ENCODE data around the gene SCMH1.
"Not testable (repeated sequence)": the region's sequence is repeated elsewhere in the genome, so short reads cannot be mapped to it uniquely, and the experiment has no call there.

SCMH1 gene

GRCh38 chr1:41268154-41268770 lies 26.2 kb upstream of the SCMH1 start:
- ATAC-seq (ENCODE audit: low read depth) (peak; percentile 76), DNase-seq (ENCODE audit: low spot score) (no peak)
- Histone ChIP-seq H3K27ac (ENCODE audit: poor library complexity, severe bottlenecking) (no peak overlapping the region), H3K4me3 (ENCODE audit: severe bottlenecking) (no peak overlapping the region), H3K9me3 (ENCODE audit: severe bottlenecking) (no peaks in the 10 kb centered on the region), H3K36me3 (ENCODE audit: low read depth) (no peaks in the 10 kb centered on the region), H3K4me1 (ENCODE audit: insufficient read depth, poor library complexity, severe bottlenecking) (no peaks in the 10 kb centered on the region), H3K27me3 (ENCODE audit: insufficient read depth, poor library complexity, severe bottlenecking) (no peaks in the 10 kb centered on the region)
- TF ChIP-seq CTCF (IDR thresholded peaks at IDR 0.05; ENCODE audit: poor library complexity, severe bottlenecking) = peak; percentile 98

- ATAC-seq (ENCODE audit: low read depth) (no peak), DNase-seq (ENCODE audit: low spot score) (no peak)
- Histone ChIP-seq H3K36me3 (ENCODE audit: low read depth) (no peaks in the 10 kb centered on the region), H3K4me3 (ENCODE audit: severe bottlenecking) (no peak overlapping the region), H3K4me1 (ENCODE audit: insufficient read depth, poor library complexity, severe bottlenecking) (no peaks in the 10 kb centered on the region), H3K27me3 (ENCODE audit: insufficient read depth, poor library complexity, severe bottlenecking) (no peaks in the 10 kb centered on the region), H3K9me3 (ENCODE audit: severe bottlenecking) (no peaks in the 10 kb centered on the region), H3K27ac (ENCODE audit: poor library complexity, severe bottlenecking) (no peak overlapping the region)
- TF ChIP-seq CTCF (IDR thresholded peaks at IDR 0.05; ENCODE audit: poor library complexity, severe bottlenecking) = no peak
Measured at GRCh38 chr1:41261926-41262618, 20.0 kb upstream of the SCMH1 start.

- Histone ChIP-seq H3K36me3 (ENCODE audit: low read depth) (no peaks in the 10 kb centered on the region), H3K27ac (ENCODE audit: poor library complexity, severe bottlenecking) (no peak overlapping the region), H3K4me1 (ENCODE audit: insufficient read depth, poor library complexity, severe bottlenecking) (peaks cover 7% of the 10 kb centered on the region), H3K9me3 (ENCODE audit: severe bottlenecking) (no peaks in the 10 kb centered on the region), H3K4me3 (ENCODE audit: severe bottlenecking) (no peak overlapping the region), H3K27me3 (ENCODE audit: insufficient read depth, poor library complexity, severe bottlenecking) (no peaks in the 10 kb centered on the region)
- TF ChIP-seq CTCF (IDR thresholded peaks at IDR 0.05; ENCODE audit: poor library complexity, severe bottlenecking) = no peak
- DNase-seq (ENCODE audit: low spot score) (no peak), ATAC-seq (ENCODE audit: low read depth) (no peak)
Measured at GRCh38 chr1:41260768-41261167, 18.7 kb upstream of the SCMH1 start.

GRCh38 chr1:41259221-41259620 lies 17.1 kb upstream of the SCMH1 start:
- H3K4me1 ChIP-seq (ENCODE audit: insufficient read depth, poor library complexity, severe bottlenecking) = peaks cover 9% of the 10 kb centered on the region
- DNase-seq (ENCODE audit: low spot score) = no peak
- no peaks in the 10 kb centered on the region for H3K27me3 ChIP-seq (ENCODE audit: insufficient read depth, poor library complexity, severe bottlenecking)
- ATAC-seq (ENCODE audit: low read depth) = no peak
- H3K9me3 ChIP-seq (ENCODE audit: severe bottlenecking) = no peaks in the 10 kb centered on the region
- no peak for TF ChIP-seq CTCF (IDR thresholded peaks at IDR 0.05; ENCODE audit: poor library complexity, severe bottlenecking)
- no peak overlapping the region for H3K27ac ChIP-seq (ENCODE audit: poor library complexity, severe bottlenecking)
- no peak overlapping the region for H3K4me3 ChIP-seq (ENCODE audit: severe bottlenecking)
- no peaks in the 10 kb centered on the region for H3K36me3 ChIP-seq (ENCODE audit: low read depth)

- no peak for ATAC-seq (ENCODE audit: low read depth)
- no peaks in the 10 kb centered on the region for H3K27me3 ChIP-seq (ENCODE audit: insufficient read depth, poor library complexity, severe bottlenecking)
- peaks cover 9% of the 10 kb centered on the region for H3K4me1 ChIP-seq (ENCODE audit: insufficient read depth, poor library complexity, severe bottlenecking)
- H3K4me3 ChIP-seq (ENCODE audit: severe bottlenecking) = no peak overlapping the region
- H3K27ac ChIP-seq (ENCODE audit: poor library complexity, severe bottlenecking) = peak overlapping the region; percentile 4
- H3K9me3 ChIP-seq (ENCODE audit: severe bottlenecking) = no peaks in the 10 kb centered on the region
- TF ChIP-seq CTCF (IDR thresholded peaks at IDR 0.05; ENCODE audit: poor library complexity, severe bottlenecking) = no peak
- DNase-seq (ENCODE audit: low spot score) = no peak
- H3K36me3 ChIP-seq (ENCODE audit: low read depth) = no peaks in the 10 kb centered on the region
Measured at GRCh38 chr1:41255978-41256377, 13.9 kb upstream of the SCMH1 start.

GRCh38 chr1:41251120-41251519 lies 9.0 kb upstream of the SCMH1 start:
- H3K27me3 ChIP-seq (ENCODE audit: insufficient read depth, poor library complexity, severe bottlenecking); H3K9me3 ChIP-seq (ENCODE audit: severe bottlenecking); DNase-seq (ENCODE audit: low spot score); H3K27ac ChIP-seq (ENCODE audit: poor library complexity, severe bottlenecking); H3K4me1 ChIP-seq (ENCODE audit: insufficient read depth, poor library complexity, severe bottlenecking); H3K4me3 ChIP-seq (ENCODE audit: severe bottlenecking); ATAC-seq (ENCODE audit: low read depth); H3K36me3 ChIP-seq (ENCODE audit: low read depth): not testable (repeated sequence)

Measured in RWPE2 (cell line).